Measurements from ENCODE around the gene ZNF92. TPM values are rescaled to one million over a fixed set of nuclear protein-coding genes. Genes with fewer than 3 reads are reported as not detected.

Gene ZNF92
- total RNA-seq, 6 donors from 2014 or later: 0.78 to 16.0 (median 5.4) TPM

GRCh38 chr7:65449505-65449852, 75.8 kb downstream of the ZNF92 start:
- Histone ChIP-seq H3K4me3 (no peak overlapping the region), H3K4me1 (no peaks in the 10 kb centered on the region), H3K36me3 (no peaks in the 10 kb centered on the region), H3K27me3 (no peaks in the 10 kb centered on the region), H3K27ac (no peak overlapping the region), H3K9me3 (peaks cover 0 to 7% (median 0%) of the 10 kb centered on the region in 4 donors)
- no peak for TF ChIP-seq CTCF (IDR thresholded peaks at IDR 0.05)
- no peak for TF ChIP-seq POLR2A (IDR thresholded peaks at IDR 0.05)
- TF ChIP-seq EP300 (IDR thresholded peaks at IDR 0.05): no peak
- no peak for TF ChIP-seq POLR2AphosphoS5 (IDR thresholded peaks at IDR 0.05)
- ATAC-seq (ENCODE audit: low FRiP score in 2 of 2) (no peak), DNase-seq (no peak)
- 14 to 20% methylated on average over 2 of the region's 2 CpGs for WGBS, 2 donors

All from upper lobe of left lung (tissue), 6 donors.